Ishikawa (cell line): ENCODE data around the gene HAPSTR1.
"Not testable (repeated sequence)": the region's sequence is repeated elsewhere in the genome, so short reads cannot be mapped to it uniquely, and the experiment has no call there.

Source experiments
- CEBPB ChIP-seq: IDR thresholded peaks from 2 replicates; pipeline ENCODE4 v1.6.1; 2012
- CREB1 ChIP-seq: IDR thresholded peaks from 2 replicates; pipeline ENCODE4 v1.6.1; 2012; ENCODE audit warnings: low read depth
- EGR1 ChIP-seq: IDR thresholded peaks from 2 replicates; pipeline ENCODE4 v1.6.1; 2012
- EP300 ChIP-seq: IDR thresholded peaks from 2 replicates; pipeline ENCODE4 v1.6.1; 2012; ENCODE audit warnings: borderline replicate concordance
- FOXM1 ChIP-seq: IDR thresholded peaks from 2 replicates; pipeline ENCODE4 v1.6.1; 2012; ENCODE audit warnings: low read depth, borderline replicate concordance
- MAX ChIP-seq: IDR thresholded peaks from 2 replicates; pipeline ENCODE4 v1.6.1; 2012
- NFIC ChIP-seq: IDR thresholded peaks from 2 replicates; pipeline ENCODE4 v1.6.1; 2012
- RAD21 ChIP-seq: IDR thresholded peaks from 2 replicates; pipeline ENCODE4 v1.6.1; 2012; ENCODE audit warnings: low read depth
- REST ChIP-seq: IDR thresholded peaks from 2 replicates; pipeline ENCODE4 v1.6.1; 2012; ENCODE audit warnings: low read depth, mild to moderate bottlenecking
- TAF1 ChIP-seq: IDR thresholded peaks from 2 replicates; pipeline ENCODE4 v1.6.1; 2012; ENCODE audit warnings: low read depth, mild to moderate bottlenecking
- TEAD4 ChIP-seq: IDR thresholded peaks from 2 replicates; pipeline ENCODE4 v1.6.1; 2012
- USF1 ChIP-seq: IDR thresholded peaks from 2 replicates; pipeline ENCODE4 v1.6.1; 2012
- YY1 ChIP-seq: IDR thresholded peaks from 2 replicates; pipeline ENCODE4 v1.6.1; 2012; ENCODE audit warnings: low read depth
- ZBTB7A ChIP-seq: IDR thresholded peaks from 2 replicates; pipeline ENCODE4 v1.6.1; 2012; ENCODE audit warnings: low read depth

- not testable (repeated sequence) for TF ChIP-seq RAD21, FOXM1, EP300, TAF1, USF1, ZBTB7A, EGR1, TEAD4, NFIC, REST
- TF ChIP-seq CEBPB: peak; percentile 89
- peak; percentile 77 for TF ChIP-seq MAX
- TF ChIP-seq CREB1: 0 out of 2 replicates have a peak, but pooled peaks have one; percentile 21
- TF ChIP-seq YY1: peak; percentile 80
Measured at GRCh38 chr16:9078467-9079429, 12.7 kb upstream of the HAPSTR1 start.
